Measurements from ENCODE around the gene MMP28. TPM values are rescaled to one million over a fixed set of nuclear protein-coding genes. Genes with fewer than 3 reads are reported as not detected.

The MMP28 gene
- total RNA-seq, 4 donors from 2014 or later: 29.1 to 61.0 (median 35.2) TPM

DNA sequence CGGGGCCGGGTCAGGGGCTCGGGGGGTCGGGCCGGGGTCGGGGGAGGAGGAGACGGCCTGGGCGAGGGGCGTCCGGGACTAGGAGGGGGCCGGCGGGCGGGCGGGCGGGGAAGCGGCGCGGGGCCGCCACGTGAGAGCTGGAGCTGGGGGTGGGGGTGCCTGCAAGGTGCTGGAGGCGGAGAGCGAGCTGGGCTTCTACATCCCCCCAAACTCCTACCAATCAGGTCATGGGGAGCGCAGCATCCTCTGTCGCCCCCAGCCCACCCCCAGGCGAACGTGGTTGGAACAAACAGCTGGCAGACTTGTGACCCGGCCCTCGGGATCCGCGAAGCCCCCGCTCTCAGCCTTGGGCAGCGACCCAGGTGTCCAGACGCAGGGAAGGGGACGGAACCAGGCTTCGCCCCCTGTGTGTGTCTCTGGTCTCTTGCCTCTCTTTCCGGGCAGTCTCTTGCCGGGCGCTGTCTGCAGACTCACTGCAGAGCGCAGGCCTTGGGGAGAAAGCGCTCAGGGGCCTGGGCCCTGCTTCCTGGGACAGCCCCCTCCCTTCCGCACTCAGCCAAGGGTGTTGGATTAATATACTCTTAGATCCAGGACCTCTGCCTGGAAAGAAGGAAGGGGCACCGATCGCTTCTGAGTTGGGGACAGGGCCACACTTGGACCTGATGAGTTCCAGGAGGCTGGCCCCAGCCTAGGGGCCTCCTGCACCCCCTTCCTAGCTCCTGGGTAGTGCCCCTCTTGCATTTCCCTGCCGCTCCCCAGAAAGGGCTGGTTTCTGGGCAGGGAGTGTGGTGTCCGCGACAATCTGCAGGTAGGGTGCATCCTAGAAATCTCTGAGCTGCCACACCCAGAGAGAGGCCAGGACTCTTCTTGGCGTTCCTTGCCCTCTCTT is 63.3 kb downstream of the MMP28 start:
- Histone ChIP-seq H3K36me3 (peaks cover 0 to 14% (median 0%) of the 10 kb centered on the region in 3 donors), H3K4me3 (peak overlapping the region; percentile 50 to 76 (median 58)), H3K27me3 (peaks cover 0 to 16% (median 0%) of the 10 kb centered on the region in 4 donors), H3K9me3 (no peaks in the 10 kb centered on the region), H3K27ac (peak overlapping the region in 1 of 4 donors; percentile 39), H3K4me1 (peaks cover 9 to 23% (median 16%) of the 10 kb centered on the region in 3 donors)
- no peak for DNase-seq
- intact Hi-C loops (cut with DNase I): no loop called here
- 27 to 31% methylated on average over 3 to 13 of the region's 47 CpGs for WGBS, 2 donors
- TF ChIP-seq CTCF (IDR thresholded peaks at IDR 0.05) (no peak), POLR2A (IDR thresholded peaks at IDR 0.05) (no peak)

- no peak for TF ChIP-seq CTCF (IDR thresholded peaks at IDR 0.05)
- TF ChIP-seq POLR2A (IDR thresholded peaks at IDR 0.05): no peak
- Histone ChIP-seq H3K9me3 (no peaks in the 10 kb centered on the region), H3K4me3 (peak within 1 kb of the TSS; percentile 50 to 76 (median 58)), H3K36me3 (peaks cover 0 to 22% (median 0%) of the 10 kb centered on the region in 3 donors), H3K27me3 (peaks cover 0 to 16% (median 0%) of the 10 kb centered on the region in 4 donors), H3K4me1 (peaks cover 9 to 29% (median 16%) of the 10 kb centered on the region in 3 donors), H3K27ac (peak within 1 kb of the TSS in 1 of 4 donors; percentile 39)
- no peak for DNase-seq
- WGBS, 2 donors: 7 to 11% methylated on average over 9 to 12 of the region's 44 CpGs
- intact Hi-C loops (cut with DNase I): no loop called here
Observed at GRCh38 chr17:35731239-35731916, 64.1 kb downstream of the MMP28 start, which contains the start of gene RASL10B. RASL10B (plus strand) TSS chr17:35731639; CDS start chr17:35735185, 3,546 bp downstream.

DNA sequence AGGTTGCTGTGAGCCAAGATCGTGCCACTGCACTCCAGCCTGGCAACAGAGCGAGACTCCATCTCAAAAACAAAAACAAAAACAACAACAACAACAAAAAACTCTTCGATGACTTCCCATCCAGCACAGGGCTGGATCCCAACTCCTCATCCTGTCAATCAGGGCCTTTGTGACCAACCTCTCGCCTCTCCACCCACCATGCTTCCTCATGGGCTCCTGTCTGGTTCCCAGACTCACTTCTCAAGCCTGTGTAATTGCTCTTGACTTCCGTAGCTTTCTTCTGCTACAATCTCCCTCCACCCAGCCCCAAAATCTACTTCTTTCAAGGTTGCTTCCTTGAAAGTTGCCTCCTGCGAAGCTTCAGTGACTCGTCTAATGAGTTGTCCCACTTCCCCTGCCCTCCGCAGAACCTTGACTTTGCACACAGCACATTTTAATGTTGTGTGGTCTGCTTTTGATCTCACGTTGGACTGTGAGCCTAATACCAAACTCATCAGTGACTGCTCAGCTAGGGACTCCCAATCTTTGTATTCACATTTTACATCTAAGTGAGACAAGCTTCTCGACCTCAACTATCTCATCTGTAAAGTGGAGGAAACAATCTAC is 64.9 kb downstream of the MMP28 start:
- intact Hi-C loops (cut with DNase I): no loop called here
- no peak for DNase-seq
- Histone ChIP-seq H3K27me3 (peaks cover 0 to 16% (median 0%) of the 10 kb centered on the region in 4 donors), H3K36me3 (peaks cover 0 to 31% (median 0%) of the 10 kb centered on the region in 3 donors), H3K27ac (no peak overlapping the region), H3K9me3 (no peaks in the 10 kb centered on the region), H3K4me1 (peaks cover 9 to 38% (median 16%) of the 10 kb centered on the region in 3 donors), H3K4me3 (no peak overlapping the region)
- 81 to 84% methylated on average over 10 of the region's 10 CpGs for WGBS, 2 donors
- no peak for TF ChIP-seq POLR2A (IDR thresholded peaks at IDR 0.05)

DNA sequence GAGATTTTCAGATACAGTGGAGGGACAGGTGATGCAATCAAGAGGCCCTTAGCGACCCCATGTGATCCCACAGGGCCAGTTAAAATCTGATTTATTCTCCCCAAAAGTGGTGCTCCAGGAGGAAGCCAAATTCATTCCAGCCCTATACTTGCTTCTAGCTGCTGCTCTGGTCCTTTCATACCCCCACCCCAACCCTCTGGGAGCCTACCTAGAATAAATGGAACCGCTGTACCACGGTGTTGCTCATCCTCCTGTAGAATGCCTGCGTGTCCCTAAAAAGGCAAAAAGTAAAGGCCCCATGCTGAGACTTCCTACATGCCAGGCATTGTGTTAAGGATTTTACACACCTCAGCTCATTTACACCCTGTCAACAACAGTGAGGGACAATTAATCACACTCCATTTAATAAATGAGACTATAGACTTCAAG is 66.0 kb downstream of the MMP28 start:
- intact Hi-C loops (cut with DNase I): no loop called here
- Histone ChIP-seq H3K9me3 (no peaks in the 10 kb centered on the region), H3K4me1 (peaks cover 9 to 39% (median 16%) of the 10 kb centered on the region in 3 donors), H3K36me3 (peaks cover 0 to 42% (median 8%) of the 10 kb centered on the region in 3 donors), H3K27ac (no peak overlapping the region), H3K4me3 (no peak overlapping the region), H3K27me3 (peaks cover 0 to 16% (median 0%) of the 10 kb centered on the region in 4 donors)
- 71 to 81% methylated on average over 4 of the region's 4 CpGs for WGBS, 2 donors
- no peak for DNase-seq
- TF ChIP-seq CTCF (IDR thresholded peaks at IDR 0.05): no peak
- no peak for TF ChIP-seq POLR2A (IDR thresholded peaks at IDR 0.05)

GRCh38 chr17:35728551-35728950 is 66.9 kb downstream of the MMP28 start:
- Histone ChIP-seq H3K36me3 (peaks cover 0 to 50% (median 14%) of the 10 kb centered on the region in 3 donors), H3K4me1 (peaks cover 9 to 39% (median 16%) of the 10 kb centered on the region in 3 donors), H3K27ac (no peak overlapping the region), H3K4me3 (no peak overlapping the region), H3K27me3 (peaks cover 0 to 16% (median 0%) of the 10 kb centered on the region in 4 donors), H3K9me3 (no peaks in the 10 kb centered on the region)
- intact Hi-C loops (cut with DNase I): no loop called here
- no peak for DNase-seq
- no peak for TF ChIP-seq POLR2A (IDR thresholded peaks at IDR 0.05)
- TF ChIP-seq CTCF (IDR thresholded peaks at IDR 0.05): no peak
- 86 to 91% methylated on average over 2 to 3 of the region's 3 CpGs for WGBS, 2 donors
